Measurements from ENCODE around the gene GPRIN3. TPM values are rescaled to one million over a fixed set of nuclear protein-coding genes. Genes with fewer than 3 reads are reported as not detected.

Gene GPRIN3
- total and polyA plus RNA-seq, 2 experiments from 2014 or later = 0.74 to 3.2 TPM

DNA sequence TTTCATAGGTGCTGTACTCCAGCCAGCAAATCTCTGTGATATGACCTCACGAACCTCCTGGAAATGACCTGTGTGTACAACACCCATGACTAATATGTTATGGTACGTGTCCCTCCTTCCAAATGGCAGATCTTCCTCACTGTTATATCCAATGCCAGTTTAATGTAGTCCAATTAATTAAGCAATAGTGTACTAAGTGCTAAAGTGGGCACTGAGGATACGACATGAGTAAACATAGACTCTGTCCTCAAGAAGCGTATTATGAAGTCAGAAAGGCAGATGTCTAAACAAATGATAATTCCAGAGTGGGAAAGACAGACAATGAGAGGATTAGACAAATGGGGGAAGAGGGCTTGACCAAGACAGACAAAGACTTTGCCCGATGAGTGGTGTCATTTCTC lies 33.9 kb downstream of the GPRIN3 start:
- Histone ChIP-seq H2AFZ (no peak overlapping the region), H3K4me3 (no peak overlapping the region), H3K79me2 (replicated peaks; ENCODE audit: insufficient read depth) (no peaks in the 10 kb centered on the region), H3K9me2 (ENCODE audit: insufficient read depth) (peaks cover 8% of the 10 kb centered on the region; the same call in 1 of the 2 replicates), H3K36me3 (ENCODE audit: insufficient read depth) (no peaks in the 10 kb centered on the region), H3F3A (replicated peaks; ENCODE audit: low read depth) (no peaks in the 10 kb centered on the region), H3K4me2 (no peak overlapping the region), H3K27me3 (ENCODE audit: insufficient read depth) (no peaks in the 10 kb centered on the region), H3K27ac (ENCODE audit: low read depth) (no peak overlapping the region), H4K20me1 (replicated peaks; ENCODE audit: insufficient read depth) (no peaks in the 10 kb centered on the region), H3K4me1 (ENCODE audit: insufficient read depth) (no peaks in the 10 kb centered on the region)
- DNase-seq (ENCODE audit: low spot score) (no peak), ATAC-seq (no peak)
- no peaks in the 10 kb centered on the region for H3K9me3 Mint-ChIP-seq
- H3K27ac Mint-ChIP-seq = no peak overlapping the region
- H3K4me1 Mint-ChIP-seq = peaks cover 5% of the 10 kb centered on the region; the same call in 1 of the 3 replicates
- TF ChIP-seq EZH2phosphoT487 (IDR thresholded peaks at IDR 0.05; ENCODE audit: unreplicated experiment) (no peak), NANOG (IDR thresholded peaks at IDR 0.05; ENCODE audit: borderline replicate concordance) (no peak), STAT1 (IDR thresholded peaks at IDR 0.05; ENCODE audit: unreplicated experiment) (no peak), CTCF (conservative IDR thresholded peaks at IDR 0.05; ENCODE audit: low read depth in 2 of 2) (no peak), ZNF114 (CRISPR knock-in tag; IDR thresholded peaks at IDR 0.05) (no peak), ZNF331 (CRISPR knock-in tag; IDR thresholded peaks at IDR 0.05; ENCODE audit: low read depth) (no peak), EZH2 (IDR thresholded peaks at IDR 0.05; ENCODE audit: low read depth, unreplicated experiment) (no peak), ETS1 (IDR thresholded peaks at IDR 0.05) (no peak), CREB1 (CRISPR knock-in tag; IDR thresholded peaks at IDR 0.05; ENCODE audit: low read depth) (no peak), JUNB (IDR thresholded peaks at IDR 0.05; ENCODE audit: unreplicated experiment) (no peak), POLR2AphosphoS5 (IDR thresholded peaks at IDR 0.05; ENCODE audit: low read depth) (no peak)
- TF ChIP-seq, protein P1, sequence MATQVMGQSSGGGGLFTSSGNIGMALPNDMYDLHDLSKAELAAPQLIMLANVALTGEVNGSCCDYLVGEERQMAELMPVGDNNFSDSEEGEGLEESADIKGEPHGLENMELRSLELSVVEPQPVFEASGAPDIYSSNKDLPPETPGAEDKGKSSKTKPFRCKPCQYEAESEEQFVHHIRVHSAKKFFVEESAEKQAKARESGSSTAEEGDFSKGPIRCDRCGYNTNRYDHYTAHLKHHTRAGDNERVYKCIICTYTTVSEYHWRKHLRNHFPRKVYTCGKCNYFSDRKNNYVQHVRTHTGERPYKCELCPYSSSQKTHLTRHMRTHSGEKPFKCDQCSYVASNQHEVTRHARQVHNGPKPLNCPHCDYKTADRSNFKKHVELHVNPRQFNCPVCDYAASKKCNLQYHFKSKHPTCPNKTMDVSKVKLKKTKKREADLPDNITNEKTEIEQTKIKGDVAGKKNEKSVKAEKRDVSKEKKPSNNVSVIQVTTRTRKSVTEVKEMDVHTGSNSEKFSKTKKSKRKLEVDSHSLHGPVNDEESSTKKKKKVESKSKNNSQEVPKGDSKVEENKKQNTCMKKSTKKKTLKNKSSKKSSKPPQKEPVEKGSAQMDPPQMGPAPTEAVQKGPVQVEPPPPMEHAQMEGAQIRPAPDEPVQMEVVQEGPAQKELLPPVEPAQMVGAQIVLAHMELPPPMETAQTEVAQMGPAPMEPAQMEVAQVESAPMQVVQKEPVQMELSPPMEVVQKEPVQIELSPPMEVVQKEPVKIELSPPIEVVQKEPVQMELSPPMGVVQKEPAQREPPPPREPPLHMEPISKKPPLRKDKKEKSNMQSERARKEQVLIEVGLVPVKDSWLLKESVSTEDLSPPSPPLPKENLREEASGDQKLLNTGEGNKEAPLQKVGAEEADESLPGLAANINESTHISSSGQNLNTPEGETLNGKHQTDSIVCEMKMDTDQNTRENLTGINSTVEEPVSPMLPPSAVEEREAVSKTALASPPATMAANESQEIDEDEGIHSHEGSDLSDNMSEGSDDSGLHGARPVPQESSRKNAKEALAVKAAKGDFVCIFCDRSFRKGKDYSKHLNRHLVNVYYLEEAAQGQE (IDR thresholded peaks at IDR 0.05; ENCODE audit: unreplicated experiment) = no peak
- TF ChIP-seq, protein P2, sequence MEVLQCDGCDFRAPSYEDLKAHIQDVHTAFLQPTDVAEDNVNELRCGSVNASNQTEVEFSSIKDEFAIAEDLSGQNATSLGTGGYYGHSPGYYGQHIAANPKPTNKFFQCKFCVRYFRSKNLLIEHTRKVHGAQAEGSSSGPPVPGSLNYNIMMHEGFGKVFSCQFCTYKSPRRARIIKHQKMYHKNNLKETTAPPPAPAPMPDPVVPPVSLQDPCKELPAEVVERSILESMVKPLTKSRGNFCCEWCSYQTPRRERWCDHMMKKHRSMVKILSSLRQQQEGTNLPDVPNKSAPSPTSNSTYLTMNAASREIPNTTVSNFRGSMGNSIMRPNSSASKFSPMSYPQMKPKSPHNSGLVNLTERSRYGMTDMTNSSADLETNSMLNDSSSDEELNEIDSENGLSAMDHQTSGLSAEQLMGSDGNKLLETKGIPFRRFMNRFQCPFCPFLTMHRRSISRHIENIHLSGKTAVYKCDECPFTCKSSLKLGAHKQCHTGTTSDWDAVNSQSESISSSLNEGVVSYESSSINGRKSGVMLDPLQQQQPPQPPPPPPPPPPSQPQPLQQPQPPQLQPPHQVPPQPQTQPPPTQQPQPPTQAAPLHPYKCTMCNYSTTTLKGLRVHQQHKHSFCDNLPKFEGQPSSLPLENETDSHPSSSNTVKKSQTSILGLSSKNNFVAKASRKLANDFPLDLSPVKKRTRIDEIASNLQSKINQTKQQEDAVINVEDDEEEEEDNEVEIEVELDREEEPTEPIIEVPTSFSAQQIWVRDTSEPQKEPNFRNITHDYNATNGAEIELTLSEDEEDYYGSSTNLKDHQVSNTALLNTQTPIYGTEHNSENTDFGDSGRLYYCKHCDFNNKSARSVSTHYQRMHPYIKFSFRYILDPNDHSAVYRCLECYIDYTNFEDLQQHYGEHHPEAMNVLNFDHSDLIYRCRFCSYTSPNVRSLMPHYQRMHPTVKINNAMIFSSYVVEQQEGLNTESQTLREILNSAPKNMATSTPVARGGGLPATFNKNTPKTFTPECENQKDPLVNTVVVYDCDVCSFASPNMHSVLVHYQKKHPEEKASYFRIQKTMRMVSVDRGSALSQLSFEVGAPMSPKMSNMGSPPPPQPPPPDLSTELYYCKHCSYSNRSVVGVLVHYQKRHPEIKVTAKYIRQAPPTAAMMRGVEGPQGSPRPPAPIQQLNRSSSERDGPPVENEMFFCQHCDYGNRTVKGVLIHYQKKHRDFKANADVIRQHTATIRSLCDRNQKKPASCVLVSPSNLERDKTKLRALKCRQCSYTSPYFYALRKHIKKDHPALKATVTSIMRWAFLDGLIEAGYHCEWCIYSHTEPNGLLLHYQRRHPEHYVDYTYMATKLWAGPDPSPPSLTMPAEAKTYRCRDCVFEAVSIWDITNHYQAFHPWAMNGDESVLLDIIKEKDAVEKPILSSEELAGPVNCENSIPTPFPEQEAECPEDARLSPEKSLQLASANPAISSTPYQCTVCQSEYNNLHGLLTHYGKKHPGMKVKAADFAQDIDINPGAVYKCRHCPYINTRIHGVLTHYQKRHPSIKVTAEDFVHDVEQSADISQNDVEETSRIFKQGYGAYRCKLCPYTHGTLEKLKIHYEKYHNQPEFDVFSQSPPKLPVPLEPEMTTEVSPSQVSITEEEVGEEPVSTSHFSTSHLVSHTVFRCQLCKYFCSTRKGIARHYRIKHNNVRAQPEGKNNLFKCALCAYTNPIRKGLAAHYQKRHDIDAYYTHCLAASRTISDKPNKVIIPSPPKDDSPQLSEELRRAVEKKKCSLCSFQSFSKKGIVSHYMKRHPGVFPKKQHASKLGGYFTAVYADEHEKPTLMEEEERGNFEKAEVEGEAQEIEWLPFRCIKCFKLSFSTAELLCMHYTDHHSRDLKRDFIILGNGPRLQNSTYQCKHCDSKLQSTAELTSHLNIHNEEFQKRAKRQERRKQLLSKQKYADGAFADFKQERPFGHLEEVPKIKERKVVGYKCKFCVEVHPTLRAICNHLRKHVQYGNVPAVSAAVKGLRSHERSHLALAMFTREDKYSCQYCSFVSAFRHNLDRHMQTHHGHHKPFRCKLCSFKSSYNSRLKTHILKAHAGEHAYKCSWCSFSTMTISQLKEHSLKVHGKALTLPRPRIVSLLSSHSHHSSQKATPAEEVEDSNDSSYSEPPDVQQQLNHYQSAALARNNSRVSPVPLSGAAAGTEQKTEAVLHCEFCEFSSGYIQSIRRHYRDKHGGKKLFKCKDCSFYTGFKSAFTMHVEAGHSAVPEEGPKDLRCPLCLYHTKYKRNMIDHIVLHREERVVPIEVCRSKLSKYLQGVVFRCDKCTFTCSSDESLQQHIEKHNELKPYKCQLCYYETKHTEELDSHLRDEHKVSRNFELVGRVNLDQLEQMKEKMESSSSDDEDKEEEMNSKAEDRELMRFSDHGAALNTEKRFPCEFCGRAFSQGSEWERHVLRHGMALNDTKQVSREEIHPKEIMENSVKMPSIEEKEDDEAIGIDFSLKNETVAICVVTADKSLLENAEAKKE (CRISPR knock-in tag; IDR thresholded peaks at IDR 0.05) = no peak
- no peaks in the 10 kb centered on the region; the same call in 2 of the 3 replicates for H3K36me3 Mint-ChIP-seq (ENCODE audit: low read depth)
- peaks cover 2% of the 10 kb centered on the region for H3K27me3 Mint-ChIP-seq (ENCODE audit: insufficient read depth, low read depth, poor library complexity)
- H3K4me3 Mint-ChIP-seq = no peak overlapping the region

Measured in GM23338 (cell line).